Choroid plexus epithelial cell (primary cell): Measurements from ENCODE around the gene CHD5.

ENCODE experiments used
- DNase-seq: peaks from one replicate; pipeline ENCODE4 v3.0.0-alpha.2; 2010; ENCODE audit warnings: low read depth
- H3K4me3 ChIP-seq: 2 replicates; pipeline ENCODE4 v1.5.1; 2011; ENCODE audit warnings: low read depth, mild to moderate bottlenecking, control low read depth, low read length, moderate library complexity
- CTCF ChIP-seq: conservative IDR thresholded peaks from 2 replicates; pipeline ENCODE4 v1.5.1; 2011; ENCODE audit warnings: low read depth, mild to moderate bottlenecking, control low read depth, inconsistent platforms, low read length, moderate library complexity

CHD5 gene

GRCh38 chr1:6145864-6146410 is 34.2 kb downstream of the CHD5 start:
- no peak for TF ChIP-seq CTCF
- no peak for DNase-seq
- H3K4me3 ChIP-seq: no peak overlapping the region

GRCh38 chr1:6145396-6145750 is 34.7 kb downstream of the CHD5 start:
- no peak for TF ChIP-seq CTCF
- H3K4me3 ChIP-seq: no peak overlapping the region

GRCh38 chr1:6144647-6145395 is 35.3 kb downstream of the CHD5 start:
- TF ChIP-seq CTCF: no peak
- H3K4me3 ChIP-seq: no peak overlapping the region
- DNase-seq: no peak

More at GRCh38 chr1:6145396-6145750, 34.7 kb downstream of the CHD5 start:
- DNase-seq: no peak

- no peak for DNase-seq
- TF ChIP-seq CTCF: no peak
- H3K4me3 ChIP-seq: no peak overlapping the region
Observed at GRCh38 chr1:6144175-6144574, 35.9 kb downstream of the CHD5 start.

GRCh38 chr1:6143395-6143794 is 36.7 kb downstream of the CHD5 start:
- DNase-seq: peak; percentile 28

GRCh38 chr1:6142734-6143133 is 37.4 kb downstream of the CHD5 start:
- no peak for TF ChIP-seq CTCF
- H3K4me3 ChIP-seq: no peak overlapping the region

More at GRCh38 chr1:6143395-6143794, 36.7 kb downstream of the CHD5 start:
- H3K4me3 ChIP-seq: no peak overlapping the region
- TF ChIP-seq CTCF: no peak

GRCh38 chr1:6142036-6142621 is 38.0 kb downstream of the CHD5 start:
- TF ChIP-seq CTCF: no peak
- no peak for DNase-seq
- no peak overlapping the region for H3K4me3 ChIP-seq

More at GRCh38 chr1:6142734-6143133, 37.4 kb downstream of the CHD5 start:
- DNase-seq: no peak
